A549 (cell line): Measurements from ENCODE around the gene SPAG5. TPM values are rescaled to one million over a fixed set of nuclear protein-coding genes. Genes with fewer than 3 reads are reported as not detected.

Experiments used
- ATAC-seq, 2 experiments: fragments of 200-7000 bp in 1 of 2; fragments of >200 bp in 1 of 2; cut with Nextera tagmentation in 1 of 2; cut with Tn5 transposase in 1 of 2; 3 replicates each; pipeline versions ENCODE4 v1.8.0 to v1.9.1; 2018 to 2020; ENCODE audit warnings: mild to moderate bottlenecking in 1 of 2, moderate library complexity in 1 of 2
- CTCF ChIA-PET: fragments of 300-600 bp; sonication (Branson Sonifier 250); formaldehyde crosslinking; extraction: SDS; loops from one replicate; lab custom pipeline; 2021; ENCODE audit warnings: antibody characterized with exemption, inconsistent platforms; lab: Yijun Ruan, JAX
- POLR2A ChIA-PET: fragments of 350-600 bp; formaldehyde crosslinking; extraction: SDS; loops from one replicate; lab custom pipeline; 2021; ENCODE audit warnings: antibody characterized with exemption, inconsistent platforms; lab: Yijun Ruan, JAX
- DNase-seq, 2 experiments: peaks; one replicate each; pipeline versions ENCODE4 v3.0.0 to v3.0.0-alpha.2; 2011 to 2016; ENCODE audit warnings: low read depth in 1 of 2, low spot score in 1 of 2
- FAIRE-seq: peaks from 2 replicates; lab custom pipeline; 2011; peaks lifted over from hg19 to GRCh38; lab: Jason Lieb, UNC
- H3K27ac ChIP-seq, 2 experiments: fragments of >200 bp; sonication (Bioruptor Twin); formaldehyde crosslinking; 3 replicates each; pipeline ENCODE4 v1.5.1; 2016 to 2017
- H3K4me1 ChIP-seq: fragments of >200 bp; sonication (Bioruptor Twin); formaldehyde crosslinking; 3 replicates; pipeline ENCODE4 v1.6.1; 2016
- H3K4me2 ChIP-seq: fragments of >200 bp; sonication (Bioruptor Twin); formaldehyde crosslinking; 3 replicates; pipeline ENCODE4 v1.6.1; 2016
- H3K4me3 ChIP-seq: fragments of >200 bp; sonication (Bioruptor Twin); formaldehyde crosslinking; 3 replicates; pipeline ENCODE4 v1.5.1; 2016
- H3K9me3 ChIP-seq: fragments of >200 bp; sonication (Bioruptor Twin); formaldehyde crosslinking; 3 replicates; pipeline ENCODE4 v1.6.1; 2016
- BHLHE40 ChIP-seq: IDR thresholded peaks from 2 replicates; pipeline ENCODE4 v1.6.1; 2012; ENCODE audit warnings: low read depth, low read length, inconsistent platforms
- CHD2 ChIP-seq: fragments of 150-350 bp; IDR thresholded peaks from 2 replicates; pipeline ENCODE4 v1.6.1; 2014; ENCODE audit warnings: low read length; ENCODE audit not compliant: partially characterized antibody
- CHD4 ChIP-seq: fragments of 200-600 bp; sonication (generic); IDR thresholded peaks from 2 replicates; pipeline ENCODE4 v1.6.1; 2016; ENCODE audit warnings: antibody characterized with exemption, mild to moderate bottlenecking, borderline replicate concordance
- EHF ChIP-seq: fragments of 250-450 bp; sonication (Bioruptor Pico); IDR thresholded peaks from 2 replicates; pipeline ENCODE4 v1.5.0; 2020; ENCODE audit warnings: mild to moderate bottlenecking
- ESRRA ChIP-seq: fragments of 150-350 bp; IDR thresholded peaks from 2 replicates; pipeline ENCODE4 v1.6.1; 2014; ENCODE audit warnings: mild to moderate bottlenecking, low read length, borderline replicate concordance
- FOSL2 ChIP-seq, 2 experiments: fragments of 450-650 bp in 1 of 2; fragments of >200 bp in 1 of 2; sonication (Bioruptor Twin) in 1 of 2; formaldehyde crosslinking; IDR thresholded peaks; 2 replicates each; pipeline versions ENCODE4 v1.5.0 to v1.6.1; 2016 to 2020; ENCODE audit warnings: mild to moderate bottlenecking in 1 of 2, moderate library complexity in 1 of 2
- FOXS1 ChIP-seq: fragments of 250-450 bp; sonication (Bioruptor Pico); IDR thresholded peaks from 2 replicates; pipeline ENCODE4 v1.5.0; 2020; ENCODE audit warnings: mild to moderate bottlenecking, moderate library complexity
- HOXB5 ChIP-seq: fragments of 250-450 bp; sonication (Bioruptor Pico); IDR thresholded peaks from 2 replicates; pipeline ENCODE4 v1.5.0; 2020; ENCODE audit warnings: mild to moderate bottlenecking, moderate library complexity
- JUN ChIP-seq, 2 experiments: fragments of >200 bp; sonication (Bioruptor Twin); formaldehyde crosslinking; IDR thresholded peaks; 2 replicates in 1 of 2; 3 replicates in 1 of 2; pipeline ENCODE4 v1.6.1; 2016 to 2017
- JUNB ChIP-seq: fragments of >200 bp; sonication (Bioruptor Twin); formaldehyde crosslinking; IDR thresholded peaks from 2 replicates; pipeline ENCODE4 v1.6.1; 2016
- MAFK ChIP-seq: fragments of 450-650 bp; IDR thresholded peaks from 2 replicates; pipeline ENCODE4 v1.6.1; 2014; ENCODE audit not compliant: partially characterized antibody
- NFE2L2 ChIP-seq: fragments of 150-350 bp; conservative IDR thresholded peaks from 2 replicates; pipeline ENCODE4 v1.6.1; 2014; ENCODE audit warnings: low read length
- NR3C1 ChIP-seq: fragments of >200 bp; sonication (Bioruptor Twin); formaldehyde crosslinking; IDR thresholded peaks from 3 replicates; pipeline ENCODE4 v1.6.1; 2017
- POLR2AphosphoS2 ChIP-seq: conservative IDR thresholded peaks from 2 replicates; pipeline ENCODE4 v1.6.1; 2012; ENCODE audit warnings: low read length, improper control_type of control experiment, inconsistent platforms
- RARB ChIP-seq: fragments of 250-450 bp; sonication (Bioruptor Pico); IDR thresholded peaks from 2 replicates; pipeline ENCODE4 v1.8.0; 2021; ENCODE audit warnings: mild to moderate bottlenecking, moderate library complexity
- SREBF2 ChIP-seq: fragments of 450-650 bp; IDR thresholded peaks from 2 replicates; pipeline ENCODE4 v1.6.1; 2014; ENCODE audit warnings: mild to moderate bottlenecking, moderate library complexity
- TFCP2L1 ChIP-seq: fragments of 250-450 bp; sonication (Bioruptor Pico); IDR thresholded peaks from 2 replicates; pipeline ENCODE4 v1.5.0; 2021; ENCODE audit warnings: mild to moderate bottlenecking
- ZNF302 ChIP-seq: fragments of 250-450 bp; sonication (Bioruptor Pico); IDR thresholded peaks from 2 replicates; pipeline ENCODE4 v1.9.0; 2021; ENCODE audit warnings: inconsistent platforms, mild to moderate bottlenecking, moderate library complexity
- WGBS: methylation state at CpG from one replicate; pipeline ENCODE4 v1.1.6; 2017; ENCODE audit errors: missing lambda C conversion rate; 5-methylcytosine and 5-hydroxymethylcytosine counted together
- polyA plus RNA-seq, 4 experiments: library from polyadenylated mRNA; depleted of rRNA in 3 of 4; stranded (reverse); fragments of >200 nt; fragmentation: RNase III in 1 of 4; extraction: RNeasy Plus Mini Kit Qiagen cat#74134 plus additional on column Dnase treatment in 1 of 4; gene quantifications; 2 replicates in 3 of 4; 3 replicates in 1 of 4; pipeline ENCODE4 v1.2.3, GENCODE V29; 2011 to 2017
- TF ChIP-seq, protein P1 (sequence below): fragments of >200 bp; sonication (Bioruptor Twin); formaldehyde crosslinking; IDR thresholded peaks from 3 replicates; pipeline ENCODE4 v1.6.1; 2016
- TF ChIP-seq, protein P2 (sequence below): fragments of 150-350 bp; IDR thresholded peaks from 2 replicates; pipeline ENCODE4 v1.6.1; 2014; ENCODE audit warnings: low read depth, mild to moderate bottlenecking, low read length
- TF ChIP-seq, protein P3 (sequence below): IDR thresholded peaks from 2 replicates; pipeline ENCODE4 v1.6.1; 2012
- TF ChIP-seq, protein P4 (sequence below): fragments of 200-600 bp; sonication (generic); IDR thresholded peaks from 2 replicates; pipeline ENCODE4 v1.6.1; 2016; ENCODE audit warnings: antibody characterized with exemption, mild to moderate bottlenecking, moderate library complexity
- TF ChIP-seq, protein P5 (sequence below): IDR thresholded peaks from 2 replicates; pipeline ENCODE4 v1.6.1; 2012
- TF ChIP-seq, protein P6 (sequence below): fragments of 250-450 bp; sonication (Bioruptor Pico); IDR thresholded peaks from 2 replicates; pipeline ENCODE4 v1.5.0; 2020; ENCODE audit warnings: low read depth, mild to moderate bottlenecking, moderate library complexity

Gene SPAG5
- polyA plus RNA-seq, 2 of the 4 experiments (the other 2 are of a cell fraction): 111 TPM

DNA sequence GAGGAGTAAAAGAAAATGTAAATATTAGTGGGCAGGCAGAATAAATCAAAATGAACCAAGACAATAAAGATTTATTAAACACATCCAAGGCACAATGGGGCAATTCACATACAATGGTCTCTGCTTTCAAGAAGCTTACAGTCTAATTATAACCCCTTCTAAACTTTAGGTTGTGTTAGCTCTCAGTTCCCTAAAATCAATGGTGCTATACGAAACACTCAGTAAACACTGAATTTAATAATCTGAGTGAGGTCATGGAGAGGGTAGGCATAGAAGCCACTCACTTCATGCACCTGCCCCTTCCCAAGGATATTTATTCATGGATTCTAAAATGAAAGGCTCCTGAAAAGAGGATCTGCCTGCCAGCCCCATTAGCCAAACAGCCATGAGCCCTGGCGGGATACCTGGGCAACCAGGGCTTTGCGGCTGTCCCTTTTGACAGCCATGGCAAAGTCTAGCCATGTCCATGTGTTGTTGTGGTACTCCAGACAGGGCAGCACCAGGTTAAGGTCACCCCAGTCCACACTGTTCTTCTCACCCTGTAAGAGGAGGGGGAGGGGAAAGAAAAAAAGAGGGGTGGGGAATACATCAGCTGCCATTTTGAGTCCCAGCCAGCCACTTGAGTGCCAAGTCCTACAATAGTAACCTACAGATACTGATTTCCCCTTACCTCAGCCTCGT, 16.6 kb upstream of the SPAG5 start:
- CTCF ChIA-PET: interaction anchor here (1.0 to 2.1 kb wide), 9 partner anchors 9 to 131 kb away, joined by 3 to 7 read pairs (median 5); no protein-coding TSS in a partner anchor
- ATAC-seq (no peak), DNase-seq (no peak), FAIRE-seq (no peak)
- H3K4me3 ChIP-seq: no peak overlapping the region
- POLR2A ChIA-PET: interaction anchor here (0.6 to 1.8 kb wide), 2 partner anchors 29 to 37 kb away, joined by 4 to 7 read pairs; partner anchors contain the start of gene BLTP2
- H3K9me3 ChIP-seq: no peaks in the 10 kb centered on the region
- no peaks in the 10 kb centered on the region for H3K4me1 ChIP-seq
- H3K27ac ChIP-seq: no peak overlapping the region
- no peak overlapping the region for H3K4me2 ChIP-seq
- no peak for TF ChIP-seq BHLHE40
- TF ChIP-seq FOSL2 (IDR thresholded peaks at IDR 0.05): no peak
- TF ChIP-seq FOSL2 (CRISPR knock-in tag; IDR thresholded peaks at IDR 0.05): no peak
- TF ChIP-seq, protein P1, sequence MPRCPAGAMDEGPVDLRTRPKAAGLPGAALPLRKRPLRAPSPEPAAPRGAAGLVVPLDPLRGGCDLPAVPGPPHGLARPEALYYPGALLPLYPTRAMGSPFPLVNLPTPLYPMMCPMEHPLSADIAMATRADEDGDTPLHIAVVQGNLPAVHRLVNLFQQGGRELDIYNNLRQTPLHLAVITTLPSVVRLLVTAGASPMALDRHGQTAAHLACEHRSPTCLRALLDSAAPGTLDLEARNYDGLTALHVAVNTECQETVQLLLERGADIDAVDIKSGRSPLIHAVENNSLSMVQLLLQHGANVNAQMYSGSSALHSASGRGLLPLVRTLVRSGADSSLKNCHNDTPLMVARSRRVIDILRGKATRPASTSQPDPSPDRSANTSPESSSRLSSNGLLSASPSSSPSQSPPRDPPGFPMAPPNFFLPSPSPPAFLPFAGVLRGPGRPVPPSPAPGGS: no peak
- no peak for TF ChIP-seq MAFK
- 93% methylated on average over 4 of the region's 4 CpGs for WGBS

DNA sequence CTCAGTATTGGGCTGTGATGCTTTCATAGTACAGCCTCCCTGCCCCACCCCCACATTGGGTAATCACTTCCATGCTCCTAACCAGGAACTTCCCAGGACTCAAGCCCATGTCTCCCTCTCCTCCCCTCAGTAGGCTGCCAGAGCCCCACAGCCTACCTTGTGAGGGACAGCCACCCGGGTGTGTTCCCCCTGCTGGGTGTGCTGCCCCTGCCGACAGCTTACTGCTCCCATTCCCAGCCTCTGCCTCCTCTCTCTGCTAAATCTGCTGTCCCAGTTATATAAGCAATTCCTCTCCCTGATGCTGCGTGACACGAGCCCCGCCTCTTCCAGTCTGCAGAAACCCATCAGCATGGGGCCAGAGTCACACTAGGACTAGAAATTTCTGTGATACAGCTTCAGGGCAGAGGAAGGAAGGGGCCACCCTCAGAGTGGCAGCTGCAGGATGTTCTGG, 15.1 kb upstream of the SPAG5 start, which contains the start of gene RSKR:
Gene RSKR, minus strand, starts transcription at position 255 of the 451 bp plus-strand sequence. Its CDS starts 24 bp downstream, at position 231.
- TF ChIP-seq, protein P2, sequence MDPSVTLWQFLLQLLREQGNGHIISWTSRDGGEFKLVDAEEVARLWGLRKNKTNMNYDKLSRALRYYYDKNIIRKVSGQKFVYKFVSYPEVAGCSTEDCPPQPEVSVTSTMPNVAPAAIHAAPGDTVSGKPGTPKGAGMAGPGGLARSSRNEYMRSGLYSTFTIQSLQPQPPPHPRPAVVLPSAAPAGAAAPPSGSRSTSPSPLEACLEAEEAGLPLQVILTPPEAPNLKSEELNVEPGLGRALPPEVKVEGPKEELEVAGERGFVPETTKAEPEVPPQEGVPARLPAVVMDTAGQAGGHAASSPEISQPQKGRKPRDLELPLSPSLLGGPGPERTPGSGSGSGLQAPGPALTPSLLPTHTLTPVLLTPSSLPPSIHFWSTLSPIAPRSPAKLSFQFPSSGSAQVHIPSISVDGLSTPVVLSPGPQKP: no peak
- TF ChIP-seq TFCP2L1 (CRISPR knock-in tag) (no peak), POLR2AphosphoS2 (no peak), EHF (CRISPR knock-in tag) (no peak), HOXB5 (CRISPR knock-in tag) (no peak), CHD4 (no peak), NFE2L2 (no peak), FOXS1 (CRISPR knock-in tag) (no peak), RARB (CRISPR knock-in tag) (no peak), JUN (IDR thresholded peaks at IDR 0.05) (no peak), ZNF302 (CRISPR knock-in tag) (no peak), NR3C1 (no peak), CHD2 (no peak), ESRRA (no peak), JUNB (no peak), SREBF2 (no peak)
- TF ChIP-seq, protein P3, sequence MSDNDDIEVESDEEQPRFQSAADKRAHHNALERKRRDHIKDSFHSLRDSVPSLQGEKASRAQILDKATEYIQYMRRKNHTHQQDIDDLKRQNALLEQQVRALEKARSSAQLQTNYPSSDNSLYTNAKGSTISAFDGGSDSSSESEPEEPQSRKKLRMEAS: no peak
- TF ChIP-seq, protein P4, sequence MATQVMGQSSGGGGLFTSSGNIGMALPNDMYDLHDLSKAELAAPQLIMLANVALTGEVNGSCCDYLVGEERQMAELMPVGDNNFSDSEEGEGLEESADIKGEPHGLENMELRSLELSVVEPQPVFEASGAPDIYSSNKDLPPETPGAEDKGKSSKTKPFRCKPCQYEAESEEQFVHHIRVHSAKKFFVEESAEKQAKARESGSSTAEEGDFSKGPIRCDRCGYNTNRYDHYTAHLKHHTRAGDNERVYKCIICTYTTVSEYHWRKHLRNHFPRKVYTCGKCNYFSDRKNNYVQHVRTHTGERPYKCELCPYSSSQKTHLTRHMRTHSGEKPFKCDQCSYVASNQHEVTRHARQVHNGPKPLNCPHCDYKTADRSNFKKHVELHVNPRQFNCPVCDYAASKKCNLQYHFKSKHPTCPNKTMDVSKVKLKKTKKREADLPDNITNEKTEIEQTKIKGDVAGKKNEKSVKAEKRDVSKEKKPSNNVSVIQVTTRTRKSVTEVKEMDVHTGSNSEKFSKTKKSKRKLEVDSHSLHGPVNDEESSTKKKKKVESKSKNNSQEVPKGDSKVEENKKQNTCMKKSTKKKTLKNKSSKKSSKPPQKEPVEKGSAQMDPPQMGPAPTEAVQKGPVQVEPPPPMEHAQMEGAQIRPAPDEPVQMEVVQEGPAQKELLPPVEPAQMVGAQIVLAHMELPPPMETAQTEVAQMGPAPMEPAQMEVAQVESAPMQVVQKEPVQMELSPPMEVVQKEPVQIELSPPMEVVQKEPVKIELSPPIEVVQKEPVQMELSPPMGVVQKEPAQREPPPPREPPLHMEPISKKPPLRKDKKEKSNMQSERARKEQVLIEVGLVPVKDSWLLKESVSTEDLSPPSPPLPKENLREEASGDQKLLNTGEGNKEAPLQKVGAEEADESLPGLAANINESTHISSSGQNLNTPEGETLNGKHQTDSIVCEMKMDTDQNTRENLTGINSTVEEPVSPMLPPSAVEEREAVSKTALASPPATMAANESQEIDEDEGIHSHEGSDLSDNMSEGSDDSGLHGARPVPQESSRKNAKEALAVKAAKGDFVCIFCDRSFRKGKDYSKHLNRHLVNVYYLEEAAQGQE: no peak
- TF ChIP-seq, protein P5, sequence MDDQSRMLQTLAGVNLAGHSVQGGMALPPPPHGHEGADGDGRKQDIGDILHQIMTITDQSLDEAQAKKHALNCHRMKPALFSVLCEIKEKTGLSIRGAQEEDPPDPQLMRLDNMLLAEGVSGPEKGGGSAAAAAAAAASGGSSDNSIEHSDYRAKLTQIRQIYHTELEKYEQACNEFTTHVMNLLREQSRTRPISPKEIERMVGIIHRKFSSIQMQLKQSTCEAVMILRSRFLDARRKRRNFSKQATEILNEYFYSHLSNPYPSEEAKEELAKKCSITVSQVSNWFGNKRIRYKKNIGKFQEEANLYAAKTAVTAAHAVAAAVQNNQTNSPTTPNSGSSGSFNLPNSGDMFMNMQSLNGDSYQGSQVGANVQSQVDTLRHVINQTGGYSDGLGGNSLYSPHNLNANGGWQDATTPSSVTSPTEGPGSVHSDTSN: no peak
- TF ChIP-seq, protein P6, sequence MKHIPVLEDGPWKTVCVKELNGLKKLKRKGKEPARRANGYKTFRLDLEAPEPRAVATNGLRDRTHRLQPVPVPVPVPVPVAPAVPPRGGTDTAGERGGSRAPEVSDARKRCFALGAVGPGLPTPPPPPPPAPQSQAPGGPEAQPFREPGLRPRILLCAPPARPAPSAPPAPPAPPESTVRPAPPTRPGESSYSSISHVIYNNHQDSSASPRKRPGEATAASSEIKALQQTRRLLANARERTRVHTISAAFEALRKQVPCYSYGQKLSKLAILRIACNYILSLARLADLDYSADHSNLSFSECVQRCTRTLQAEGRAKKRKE (CRISPR knock-in tag): no peak
- no peak within 1 kb of the TSS for H3K4me3 ChIP-seq
- DNase-seq (no peak), FAIRE-seq (no peak), ATAC-seq (peak in 1 of 2 experiments; percentile 10; a peak in 2 of 6 replicates)
- CTCF ChIA-PET: interaction anchor here (0.6 to 2.3 kb wide), 14 partner anchors 8 to 122 kb away, joined by 3 to 11 read pairs (median 5); partner anchors contain the start of gene PIGS
- no peaks in the 10 kb centered on the region for H3K4me1 ChIP-seq
- H3K27ac ChIP-seq: no peak within 1 kb of the TSS
- no peaks in the 10 kb centered on the region for H3K9me3 ChIP-seq
- POLR2A ChIA-PET: no interaction called here
- no peak within 1 kb of the TSS for H3K4me2 ChIP-seq
- WGBS: 94% methylated on average over 5 of the region's 5 CpGs
